Measurements from ENCODE around the gene ATXN2L. TPM values are rescaled to one million over a fixed set of nuclear protein-coding genes. Genes with fewer than 3 reads are reported as not detected.

The ATXN2L gene
- total RNA-seq, 1 experiment from 2014 or later: 309 TPM

GRCh38 chr16:28824717-28824973, 1.8 kb downstream of the ATXN2L start:
- Mint-ChIP-seq H3K4me3 (peak overlapping the region; percentile 98), H3K4me1 (peaks cover 29 to 34% of the 10 kb centered on the region in 2 experiments), H3K27ac (peak overlapping the region; percentile 99 to 100 (median 100)), H3K27me3 (ENCODE audit: low read depth) (no peaks in the 10 kb centered on the region), H3K9me3 (no peaks in the 10 kb centered on the region; a peak in 1 of 5 replicates), H3K36me3 (ENCODE audit: insufficient read depth in 1 of 3, low read depth in 3 of 3) (peaks cover 45 to 65% (median 60%) of the 10 kb centered on the region in 3 experiments; a peak in 6 of 7 replicates)
- Histone ChIP-seq H2BK15ac (ENCODE audit: low read depth, low read length) (no peak overlapping the region), H4K8ac (replicated peaks; ENCODE audit: insufficient read length, low read depth, low read length) (peak overlapping the region; percentile 4), H3K79me1 (ENCODE audit: insufficient read depth, low read depth, low read length, poor library complexity, severe bottlenecking) (no peaks in the 10 kb centered on the region), H3K9ac (ENCODE audit: extremely low read depth, insufficient read length, low read length) (peak overlapping the region; percentile 98), H3K4me1 (ENCODE audit: insufficient read depth, low read length) (no peaks in the 10 kb centered on the region), H3K23ac (ENCODE audit: insufficient read length, low read depth, low read length) (no peak overlapping the region), H4K91ac (ENCODE audit: insufficient read length, low read depth, low read length) (peak overlapping the region; percentile 42), H2AFZ (ENCODE audit: low read length) (no peak overlapping the region), H4K5ac (ENCODE audit: insufficient read length, low read depth, low read length) (peak overlapping the region; percentile 30), H2BK12ac (ENCODE audit: insufficient read length, low read depth, low read length) (no peak overlapping the region), H3K18ac (ENCODE audit: insufficient read length, low read depth, low read length) (peak overlapping the region; percentile 87), H2AK5ac (ENCODE audit: insufficient read length, low read length) (no peak overlapping the region), H3K56ac (ENCODE audit: insufficient read length, low read depth, low read length) (peak overlapping the region; percentile 29), H3T11ph (ENCODE audit: low read length) (peak overlapping the region; percentile 57), H3K4me2 (ENCODE audit: insufficient read depth, insufficient read length, low read length) (peak overlapping the region; percentile 94), H2BK120ac (ENCODE audit: low read depth, low read length, poor library complexity, severe bottlenecking) (no peak overlapping the region), H2BK5ac (ENCODE audit: insufficient read length, low read length) (peak overlapping the region; percentile 60), H3K27ac (ENCODE audit: insufficient read length, low read depth, low read length) (peak overlapping the region; percentile 80), H3K27me3 (ENCODE audit: insufficient read depth, low read length) (no peaks in the 10 kb centered on the region), H3K79me2 (ENCODE audit: insufficient read depth, low read length) (peaks cover 19% of the 10 kb centered on the region; the same call in 1 of the 2 replicates), H4K20me1 (ENCODE audit: control insufficient read depth, insufficient read depth, insufficient read length) (no peaks in the 10 kb centered on the region), H3K9me3 (ENCODE audit: control insufficient read depth, low read depth, low read length) (no peaks in the 10 kb centered on the region), H3K4ac (ENCODE audit: low read depth, low read length) (no peak overlapping the region; the same call in 1 of the 2 replicates), H2BK20ac (ENCODE audit: low read depth, low read length, poor library complexity, severe bottlenecking) (no peak overlapping the region), H3K14ac (ENCODE audit: insufficient read depth, low read length) (peak overlapping the region; percentile 79; the same call in 1 of the 2 replicates), H3K23me2 (ENCODE audit: insufficient read length, low read depth, low read length, poor library complexity, severe bottlenecking) (peaks cover 6% of the 10 kb centered on the region)
- DNase-seq: no peak
- WGBS (ENCODE audit: extremely low coverage, insufficient read length, low lambda C conversion rate): no CpG with 5 or more reads among the region's 5 CpGs
- TF ChIP-seq, protein P1, sequence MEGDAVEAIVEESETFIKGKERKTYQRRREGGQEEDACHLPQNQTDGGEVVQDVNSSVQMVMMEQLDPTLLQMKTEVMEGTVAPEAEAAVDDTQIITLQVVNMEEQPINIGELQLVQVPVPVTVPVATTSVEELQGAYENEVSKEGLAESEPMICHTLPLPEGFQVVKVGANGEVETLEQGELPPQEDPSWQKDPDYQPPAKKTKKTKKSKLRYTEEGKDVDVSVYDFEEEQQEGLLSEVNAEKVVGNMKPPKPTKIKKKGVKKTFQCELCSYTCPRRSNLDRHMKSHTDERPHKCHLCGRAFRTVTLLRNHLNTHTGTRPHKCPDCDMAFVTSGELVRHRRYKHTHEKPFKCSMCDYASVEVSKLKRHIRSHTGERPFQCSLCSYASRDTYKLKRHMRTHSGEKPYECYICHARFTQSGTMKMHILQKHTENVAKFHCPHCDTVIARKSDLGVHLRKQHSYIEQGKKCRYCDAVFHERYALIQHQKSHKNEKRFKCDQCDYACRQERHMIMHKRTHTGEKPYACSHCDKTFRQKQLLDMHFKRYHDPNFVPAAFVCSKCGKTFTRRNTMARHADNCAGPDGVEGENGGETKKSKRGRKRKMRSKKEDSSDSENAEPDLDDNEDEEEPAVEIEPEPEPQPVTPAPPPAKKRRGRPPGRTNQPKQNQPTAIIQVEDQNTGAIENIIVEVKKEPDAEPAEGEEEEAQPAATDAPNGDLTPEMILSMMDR (conservative IDR thresholded peaks at IDR 0.05): no peak

Data from H9 (cell line).